K562 (cell line): ENCODE measurements around the gene RTBDN. TPM values are rescaled to one million over a fixed set of nuclear protein-coding genes. Genes with fewer than 3 reads are reported as not detected.
A peak's percentile ranks its signal among the peaks of the same experiment; 100 is the strongest.

Experiments
- ARHGAP35 ChIP-seq: fragments of 450-650 bp; IDR thresholded peaks from 2 replicates; pipeline ENCODE4 v1.6.1; 2018; ENCODE audit not compliant: partially characterized antibody
- GATAD2B ChIP-seq: fragments of 450-650 bp; IDR thresholded peaks from 2 replicates; pipeline ENCODE4 v1.6.1; 2017; ENCODE audit warnings: mild to moderate bottlenecking, borderline replicate concordance
- HIVEP1 ChIP-seq: fragments of 250-450 bp; sonication (Bioruptor Pico); IDR thresholded peaks from 2 replicates; pipeline ENCODE4 v1.4.0; 2020; ENCODE audit warnings: mild to moderate bottlenecking
- LEF1 ChIP-seq: fragments of 450-650 bp; IDR thresholded peaks from 2 replicates; pipeline ENCODE4 v1.6.1; 2016; ENCODE audit warnings: mild to moderate bottlenecking
- MAZ ChIP-seq, 2 experiments: fragments of 450-650 bp in 1 of 2; sonication (generic) in 1 of 2; formaldehyde crosslinking; IDR thresholded peaks in 1 of 2; conservative IDR thresholded peaks in 1 of 2; 2 replicates each; pipeline versions ENCODE4 v1.4.0 to v1.5.0; 2020; ENCODE audit warnings: mild to moderate bottlenecking in 1 of 2, missing genetic modification reagents in 1 of 2
- MTF1 ChIP-seq: fragments of 250-450 bp; sonication (Bioruptor Pico); IDR thresholded peaks from 2 replicates; pipeline ENCODE4 v1.9.0; 2021; ENCODE audit warnings: moderate library complexity, mild to moderate bottlenecking, inconsistent platforms, borderline replicate concordance
- PRPF4 ChIP-seq: fragments of 200-400 bp; formaldehyde crosslinking; IDR thresholded peaks from one replicate; pipeline ENCODE4 v1.6.1; 2017; ENCODE audit warnings: low read length, low read depth, mild to moderate bottlenecking; ENCODE audit not compliant: insufficient read depth, poor library complexity, severe bottlenecking
- PURB ChIP-seq: sonication (generic); formaldehyde crosslinking; IDR thresholded peaks from 2 replicates; pipeline ENCODE4 v1.9.0; 2021; ENCODE audit warnings: low read depth, mild to moderate bottlenecking, missing genetic modification reagents
- RBM14 ChIP-seq: fragments of 200-400 bp; formaldehyde crosslinking; IDR thresholded peaks from 2 replicates; pipeline ENCODE4 v1.6.1; 2018; ENCODE audit warnings: low read depth, mild to moderate bottlenecking, low read length, moderate library complexity, borderline replicate concordance; ENCODE audit not compliant: insufficient read depth
- RREB1 ChIP-seq: fragments of 250-450 bp; sonication (Bioruptor Pico); IDR thresholded peaks from 2 replicates; pipeline ENCODE4 v1.4.0; 2020
- ZNF134 ChIP-seq: fragments of 250-450 bp; sonication (Bioruptor Pico); conservative IDR thresholded peaks from 2 replicates; pipeline ENCODE4 v1.4.0; 2020
- ZNF668 ChIP-seq: fragments of 250-450 bp; sonication (Bioruptor Pico); IDR thresholded peaks from 2 replicates; pipeline ENCODE4 v1.8.0; 2022; ENCODE audit warnings: mild to moderate bottlenecking, inconsistent platforms
- ZNF79 ChIP-seq: fragments of 250-450 bp; sonication (Bioruptor Pico); IDR thresholded peaks from 2 replicates; pipeline ENCODE4 v1.4.0; 2020; ENCODE audit warnings: low read depth, mild to moderate bottlenecking, moderate library complexity
- polyA plus RNA-seq, 8 experiments: library from polyadenylated mRNA; depleted of rRNA in 4 of 8; stranded (reverse) in 5 of 8; unstranded in 3 of 8; fragments of >200 nt; fragmentation: Nextera tagmentation in 2 of 8; fragmentation: Illumina TruSeq in 1 of 8; extraction: Ambion mirVana in 2 of 8; extraction: Trizol in 1 of 8; gene quantifications; 2 replicates each; pipeline versions ENCODE4 v1.2.1 to v1.2.3, GENCODE V29; 2011 to 2014; ENCODE audit warnings: inconsistent platforms in 1 of 8, missing spikeins in 1 of 8
- total RNA-seq, 7 experiments: library from RNA; depleted of rRNA in 6 of 7; stranded (reverse); fragments of >200 nt in 6 of 7; fragmentation: Illumina TruSeq in 2 of 7; extraction: Trizol in 2 of 7; gene quantifications; 2 replicates each; pipeline versions ENCODE4 v1.2.1 to v1.2.3, GENCODE V29; 2011 to 2021; ENCODE audit warnings: low replicate concordance in 1 of 7
- TF ChIP-seq, protein P1 (sequence below), 2 experiments: fragments of 450-650 bp; conservative IDR thresholded peaks; 2 replicates each; pipeline ENCODE4 v1.6.1; 2017; ENCODE audit warnings: mild to moderate bottlenecking in 2 of 2, moderate library complexity in 2 of 2
- TF ChIP-seq, protein P2 (sequence below): fragments of 450-650 bp; formaldehyde crosslinking; IDR thresholded peaks from 2 replicates; pipeline ENCODE4 v1.4.0; 2020; ENCODE audit warnings: mild to moderate bottlenecking, moderate library complexity
- TF ChIP-seq, protein P3 (sequence below), 2 experiments: IDR thresholded peaks in 1 of 2; conservative IDR thresholded peaks in 1 of 2; 2 replicates each; pipeline ENCODE4 v1.6.1; 2016; ENCODE audit warnings: low read depth in 2 of 2, mild to moderate bottlenecking in 1 of 2, missing compliant biosample characterization in 1 of 2, missing genetic modification characterization in 1 of 2, moderate library complexity in 1 of 2

The RTBDN gene
- total and polyA plus RNA-seq, 9 of the 15 experiments (the other 6 are each of a cell fraction or from before 2014, with no cell fraction given) = 0.20 to 2.3 (median 0.72) TPM; not detected in 1

DNA sequence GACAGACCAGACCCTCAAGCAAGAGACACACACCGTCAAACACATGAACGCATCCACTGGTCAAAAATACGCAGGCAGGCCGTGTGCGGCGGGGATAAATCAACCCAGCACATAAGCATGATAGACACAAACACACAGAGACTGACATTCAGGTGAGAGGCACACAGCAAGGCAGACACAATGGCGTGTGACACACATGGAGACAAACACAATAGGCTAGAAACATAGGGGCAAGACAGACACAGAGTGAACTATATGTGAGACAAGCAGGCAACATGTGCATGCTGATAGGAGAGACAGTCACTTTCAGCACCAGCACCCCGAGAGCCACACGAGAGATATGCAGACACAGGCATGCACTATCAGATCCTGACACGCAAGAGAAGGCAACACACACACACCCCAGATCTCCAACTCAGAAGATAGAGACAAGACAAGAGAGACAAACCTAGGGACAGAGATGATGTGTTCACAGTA is 49.9 kb downstream of the RTBDN start (continued):
- TF ChIP-seq, protein P1, sequence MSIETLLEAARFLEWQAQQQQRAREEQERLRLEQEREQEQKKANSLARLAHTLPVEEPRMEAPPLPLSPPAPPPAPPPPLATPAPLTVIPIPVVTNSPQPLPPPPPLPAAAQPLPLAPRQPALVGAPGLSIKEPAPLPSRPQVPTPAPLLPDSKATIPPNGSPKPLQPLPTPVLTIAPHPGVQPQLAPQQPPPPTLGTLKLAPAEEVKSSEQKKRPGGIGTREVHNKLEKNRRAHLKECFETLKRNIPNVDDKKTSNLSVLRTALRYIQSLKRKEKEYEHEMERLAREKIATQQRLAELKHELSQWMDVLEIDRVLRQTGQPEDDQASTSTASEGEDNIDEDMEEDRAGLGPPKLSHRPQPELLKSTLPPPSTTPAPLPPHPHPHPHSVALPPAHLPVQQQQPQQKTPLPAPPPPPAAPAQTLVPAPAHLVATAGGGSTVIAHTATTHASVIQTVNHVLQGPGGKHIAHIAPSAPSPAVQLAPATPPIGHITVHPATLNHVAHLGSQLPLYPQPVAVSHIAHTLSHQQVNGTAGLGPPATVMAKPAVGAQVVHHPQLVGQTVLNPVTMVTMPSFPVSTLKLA (conservative IDR thresholded peaks at IDR 0.05) = peak; percentile 82 to 91
- TF ChIP-seq ZNF134 (no peak), PRPF4 (no peak), PURB (CRISPR knock-in tag) (no peak), GATAD2B (no peak), LEF1 (peak; percentile 91), ARHGAP35 (no peak), MAZ (CRISPR knock-in tag; conservative IDR thresholded peaks at IDR 0.05 in 1 of 2, IDR thresholded peaks at IDR 0.05 in 1 of 2) (peak in 1 of 2 experiments; percentile 50; a peak in 2 of 4 replicates), HIVEP1 (CRISPR knock-in tag) (no peak), ZNF668 (CRISPR knock-in tag) (no peak), ZNF79 (no peak), RBM14 (no peak), MTF1 (CRISPR knock-in tag) (no peak), RREB1 (CRISPR knock-in tag) (no peak)
- TF ChIP-seq, protein P2, sequence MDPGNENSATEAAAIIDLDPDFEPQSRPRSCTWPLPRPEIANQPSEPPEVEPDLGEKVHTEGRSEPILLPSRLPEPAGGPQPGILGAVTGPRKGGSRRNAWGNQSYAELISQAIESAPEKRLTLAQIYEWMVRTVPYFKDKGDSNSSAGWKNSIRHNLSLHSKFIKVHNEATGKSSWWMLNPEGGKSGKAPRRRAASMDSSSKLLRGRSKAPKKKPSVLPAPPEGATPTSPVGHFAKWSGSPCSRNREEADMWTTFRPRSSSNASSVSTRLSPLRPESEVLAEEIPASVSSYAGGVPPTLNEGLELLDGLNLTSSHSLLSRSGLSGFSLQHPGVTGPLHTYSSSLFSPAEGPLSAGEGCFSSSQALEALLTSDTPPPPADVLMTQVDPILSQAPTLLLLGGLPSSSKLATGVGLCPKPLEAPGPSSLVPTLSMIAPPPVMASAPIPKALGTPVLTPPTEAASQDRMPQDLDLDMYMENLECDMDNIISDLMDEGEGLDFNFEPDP (CRISPR knock-in tag) = no peak
- TF ChIP-seq, protein P3, sequence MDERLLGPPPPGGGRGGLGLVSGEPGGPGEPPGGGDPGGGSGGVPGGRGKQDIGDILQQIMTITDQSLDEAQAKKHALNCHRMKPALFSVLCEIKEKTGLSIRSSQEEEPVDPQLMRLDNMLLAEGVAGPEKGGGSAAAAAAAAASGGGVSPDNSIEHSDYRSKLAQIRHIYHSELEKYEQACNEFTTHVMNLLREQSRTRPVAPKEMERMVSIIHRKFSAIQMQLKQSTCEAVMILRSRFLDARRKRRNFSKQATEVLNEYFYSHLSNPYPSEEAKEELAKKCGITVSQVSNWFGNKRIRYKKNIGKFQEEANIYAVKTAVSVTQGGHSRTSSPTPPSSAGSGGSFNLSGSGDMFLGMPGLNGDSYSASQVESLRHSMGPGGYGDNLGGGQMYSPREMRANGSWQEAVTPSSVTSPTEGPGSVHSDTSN (CRISPR knock-in tag; IDR thresholded peaks at IDR 0.05; ENCODE audit: low read depth) = no peak
- TF ChIP-seq, protein P3 (tag; conservative IDR thresholded peaks at IDR 0.05; ENCODE audit: low read depth) = peak; percentile 64
